Prostate gland (tissue), 2 donors: ENCODE results near the gene TMEM79. TPM values are rescaled to one million over a fixed set of nuclear protein-coding genes. Genes with fewer than 3 reads are reported as not detected.
A peak's percentile ranks its signal among the peaks of the same experiment; 100 is the strongest.

ENCODE experiments used
- DNase-seq: peaks from one replicate; pipeline ENCODE4 v3.0.0-alpha.2; 2019; ENCODE audit warnings: low spot score
- H3K27ac ChIP-seq, 2 donors: fragments of 200-600 bp; sonication (generic); 2 replicates each; pipeline ENCODE4 v1.5.1; 2017 to 2019
- H3K27me3 ChIP-seq: fragments of 200-600 bp; sonication (generic); replicated peaks from 2 replicates; pipeline ENCODE4 v1.5.1; 2019; ENCODE audit not compliant: insufficient read depth
- H3K36me3 ChIP-seq, 2 donors: fragments of 200-600 bp; sonication (generic); 1 replicate in 1 of 2; 2 replicates in 1 of 2; pipeline versions ENCODE4 v1.5.1 to v1.8.1; 2017 to 2019
- H3K4me1 ChIP-seq: fragments of 200-600 bp; sonication (generic); replicated peaks from 2 replicates; pipeline ENCODE4 v1.5.1; 2019
- H3K4me3 ChIP-seq, 2 donors: fragments of 200-600 bp; sonication (generic); 2 replicates each; pipeline ENCODE4 v1.5.1; 2017 to 2019
- H3K9me3 ChIP-seq: fragments of 200-600 bp; sonication (generic); 2 replicates; pipeline ENCODE4 v1.5.1; 2017
- POLR2A ChIP-seq: fragments of 450-650 bp; IDR thresholded peaks from one replicate; pipeline ENCODE4 v1.6.1; 2016; ENCODE audit warnings: antibody characterized with exemption, mild to moderate bottlenecking
- POLR2AphosphoS5 ChIP-seq: sonication (generic); formaldehyde crosslinking; IDR thresholded peaks from one replicate; pipeline ENCODE4 v1.6.1; 2017; ENCODE audit warnings: antibody characterized with exemption
- WGBS: methylation state at CpG from one replicate; pipeline ENCODE4 v1.1.5; 2018; 5-methylcytosine and 5-hydroxymethylcytosine counted together
- intact Hi-C: fragments of 100-400 bp; cut with DNase I; formaldehyde crosslinking; loops from one replicate; pipeline ENCODE4 v1.14.2; 2022
- total RNA-seq, 2 donors: library from RNA; depleted of rRNA; stranded (reverse); fragments of >200 nt; gene quantifications; one replicate each; pipeline ENCODE4 v1.1.0, GENCODE V29; 2016
- TF ChIP-seq, protein P1 (sequence below), 4 experiments: fragments of 200-600 bp in 2 of 4; fragments of 450-650 bp in 2 of 4; sonication (generic) in 2 of 4; IDR thresholded peaks; 1 replicate in 3 of 4; 2 replicates in 1 of 4; pipeline ENCODE4 v1.5.1; 2016 to 2019; ENCODE audit warnings: antibody characterized with exemption in 4 of 4, mild to moderate bottlenecking in 2 of 4, moderate library complexity in 2 of 4

TMEM79 gene
- total RNA-seq, 2 donors from 2014 or later = 20.7 to 34.3 TPM

DNA sequence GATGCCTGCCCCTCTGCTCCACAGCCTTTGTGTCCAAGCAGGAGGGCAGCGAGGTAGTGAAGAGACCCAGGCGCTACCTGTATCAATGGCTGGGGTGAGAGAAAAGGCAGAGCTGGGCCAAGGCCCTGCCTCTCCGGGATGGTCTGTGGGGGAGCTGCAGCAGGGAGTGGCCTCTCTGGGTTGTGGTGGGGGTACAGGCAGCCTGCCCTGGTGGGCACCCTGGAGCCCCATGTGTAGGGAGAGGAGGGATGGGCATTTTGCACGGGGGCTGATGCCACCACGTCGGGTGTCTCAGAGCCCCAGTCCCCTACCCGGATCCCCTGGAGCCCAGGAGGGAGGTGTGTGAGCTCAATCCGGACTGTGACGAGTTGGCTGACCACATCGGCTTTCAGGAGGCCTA is 41.4 kb upstream of the TMEM79 start:
- WGBS = 62% methylated on average over 10 of the region's 10 CpGs
- Histone ChIP-seq H3K9me3 (no peaks in the 10 kb centered on the region), H3K27me3 (no peaks in the 10 kb centered on the region)

DNA sequence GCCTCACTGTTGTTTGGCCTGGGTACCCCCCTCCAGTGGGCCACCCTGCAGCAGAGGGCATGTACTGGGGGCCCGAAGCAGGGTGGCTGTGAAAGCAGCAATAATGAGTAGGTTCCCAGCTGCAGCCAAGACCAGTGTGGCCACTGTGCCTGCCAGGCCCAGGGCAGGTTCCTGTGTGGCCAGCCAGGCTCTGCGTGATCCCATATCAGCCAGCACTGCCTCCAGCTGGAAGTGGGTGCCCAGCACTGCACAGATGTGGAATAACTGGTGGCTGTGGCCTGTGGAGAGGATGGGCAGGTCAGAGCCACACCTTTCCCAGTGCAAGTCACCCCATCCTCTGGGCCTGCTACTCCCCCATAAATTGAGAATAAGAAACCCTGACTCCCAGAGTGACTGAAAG is 40.0 kb upstream of the TMEM79 start:
- TF ChIP-seq POLR2AphosphoS5 (no peak), POLR2A (no peak)
- TF ChIP-seq, protein P1, sequence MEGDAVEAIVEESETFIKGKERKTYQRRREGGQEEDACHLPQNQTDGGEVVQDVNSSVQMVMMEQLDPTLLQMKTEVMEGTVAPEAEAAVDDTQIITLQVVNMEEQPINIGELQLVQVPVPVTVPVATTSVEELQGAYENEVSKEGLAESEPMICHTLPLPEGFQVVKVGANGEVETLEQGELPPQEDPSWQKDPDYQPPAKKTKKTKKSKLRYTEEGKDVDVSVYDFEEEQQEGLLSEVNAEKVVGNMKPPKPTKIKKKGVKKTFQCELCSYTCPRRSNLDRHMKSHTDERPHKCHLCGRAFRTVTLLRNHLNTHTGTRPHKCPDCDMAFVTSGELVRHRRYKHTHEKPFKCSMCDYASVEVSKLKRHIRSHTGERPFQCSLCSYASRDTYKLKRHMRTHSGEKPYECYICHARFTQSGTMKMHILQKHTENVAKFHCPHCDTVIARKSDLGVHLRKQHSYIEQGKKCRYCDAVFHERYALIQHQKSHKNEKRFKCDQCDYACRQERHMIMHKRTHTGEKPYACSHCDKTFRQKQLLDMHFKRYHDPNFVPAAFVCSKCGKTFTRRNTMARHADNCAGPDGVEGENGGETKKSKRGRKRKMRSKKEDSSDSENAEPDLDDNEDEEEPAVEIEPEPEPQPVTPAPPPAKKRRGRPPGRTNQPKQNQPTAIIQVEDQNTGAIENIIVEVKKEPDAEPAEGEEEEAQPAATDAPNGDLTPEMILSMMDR (IDR thresholded peaks at IDR 0.05) = no peak
- DNase-seq = no peak
- no peak overlapping the region for H3K27ac ChIP-seq
- WGBS = 91% methylated on average over 2 of the region's 2 CpGs
- H3K27me3 ChIP-seq = no peaks in the 10 kb centered on the region
- H3K4me1 ChIP-seq = no peaks in the 10 kb centered on the region
- H3K4me3 ChIP-seq = no peak overlapping the region
- H3K36me3 ChIP-seq = no peaks in the 10 kb centered on the region
- intact Hi-C loops = no loop called here
- H3K9me3 ChIP-seq = no peaks in the 10 kb centered on the region

More for the DNA sequence above, 41.4 kb upstream of the TMEM79 start:
- H3K36me3 ChIP-seq = peaks cover 0 to 4% of the 10 kb centered on the region in 2 donors
- no peak for DNase-seq
- TF ChIP-seq, protein P1 (IDR thresholded peaks at IDR 0.05) = no peak
- TF ChIP-seq POLR2A (no peak), POLR2AphosphoS5 (no peak)
- no peak overlapping the region for H3K27ac ChIP-seq
- H3K4me1 ChIP-seq = no peaks in the 10 kb centered on the region
- intact Hi-C loops = no loop called here
- H3K4me3 ChIP-seq = no peak overlapping the region

DNA sequence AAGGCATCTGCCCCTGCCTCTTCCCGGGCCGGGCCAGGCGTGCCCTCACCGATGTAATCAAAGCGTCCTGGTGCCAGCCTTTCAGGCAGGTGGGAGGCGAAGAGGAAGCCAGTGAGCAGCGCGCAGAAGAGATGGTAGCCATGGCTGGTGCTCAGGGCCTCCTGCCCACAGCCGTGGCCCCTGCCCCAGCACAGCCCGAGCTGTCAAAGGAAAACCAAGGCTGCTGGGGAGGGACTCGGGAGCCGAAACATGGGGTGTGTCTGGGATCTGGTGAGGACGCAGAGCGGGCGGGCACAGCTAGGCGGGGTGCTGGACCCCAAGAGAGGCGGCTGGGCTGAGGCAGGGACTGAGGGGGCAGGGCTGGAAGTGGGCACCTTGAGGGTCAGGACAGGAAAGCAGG is 39.4 kb upstream of the TMEM79 start:
- H3K9me3 ChIP-seq = no peaks in the 10 kb centered on the region
- no peak overlapping the region for H3K4me3 ChIP-seq
- no peak overlapping the region for H3K27ac ChIP-seq
- no peak for DNase-seq
- WGBS = 84% methylated on average over 17 of the region's 17 CpGs
- no peaks in the 10 kb centered on the region for H3K36me3 ChIP-seq
- no peaks in the 10 kb centered on the region for H3K27me3 ChIP-seq
- intact Hi-C loops = no loop called here
- no peaks in the 10 kb centered on the region for H3K4me1 ChIP-seq
- no peak for TF ChIP-seq POLR2AphosphoS5
- TF ChIP-seq, protein P1 (IDR thresholded peaks at IDR 0.05) = no peak
- TF ChIP-seq POLR2A = no peak

DNA sequence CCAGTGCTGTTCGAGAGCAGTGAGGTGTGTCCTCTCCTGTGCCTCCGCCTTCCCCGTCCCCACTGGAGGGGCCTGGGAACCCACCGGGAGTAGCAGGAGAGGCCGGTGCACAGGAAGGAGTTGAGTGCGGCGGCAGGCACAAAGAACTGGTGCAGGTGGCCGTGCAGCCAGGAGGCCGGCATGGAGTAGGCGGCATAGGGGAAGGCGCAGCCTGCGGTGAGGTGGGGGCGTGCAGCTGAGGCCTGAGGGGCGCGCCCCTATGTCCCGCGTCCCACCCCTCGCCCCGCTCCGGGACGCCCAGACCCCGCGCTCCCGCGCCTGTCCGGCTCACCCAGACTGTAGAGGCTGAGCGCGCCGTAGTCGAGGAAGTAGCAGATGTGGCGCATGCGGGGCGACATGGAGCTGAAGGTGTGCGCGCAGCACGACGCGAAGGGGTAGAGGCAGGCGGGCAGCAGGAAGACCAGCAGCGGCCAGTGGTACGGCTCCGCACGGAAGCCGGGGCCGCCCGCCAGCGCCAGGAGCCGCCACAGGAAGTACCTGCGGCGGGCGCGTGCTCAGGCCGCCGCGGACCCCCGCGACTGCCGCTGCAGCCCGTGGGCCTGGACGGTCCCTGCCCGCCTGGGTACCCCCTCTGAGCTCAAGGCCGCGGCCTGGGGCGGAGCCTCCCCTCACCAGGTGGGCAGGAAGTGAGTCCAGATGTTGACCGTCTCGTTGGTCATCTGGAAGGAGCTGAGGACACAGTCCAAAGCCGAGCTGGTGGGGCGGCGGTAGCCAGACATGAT is 38.5 kb upstream of the TMEM79 start:
- Histone ChIP-seq H3K36me3 (peaks cover 4 to 5% of the 10 kb centered on the region in 2 donors), H3K27ac (no peak overlapping the region), H3K4me3 (peak overlapping the region; percentile 5 to 18), H3K27me3 (no peaks in the 10 kb centered on the region), H3K9me3 (no peaks in the 10 kb centered on the region), H3K4me1 (no peaks in the 10 kb centered on the region)
- intact Hi-C loops = no loop called here
- TF ChIP-seq, protein P1 (IDR thresholded peaks at IDR 0.05) = no peak
- no peak for TF ChIP-seq POLR2AphosphoS5
- TF ChIP-seq POLR2A = no peak
- DNase-seq = no peak
- WGBS = 10% methylated on average over 53 of the region's 69 CpGs

DNA sequence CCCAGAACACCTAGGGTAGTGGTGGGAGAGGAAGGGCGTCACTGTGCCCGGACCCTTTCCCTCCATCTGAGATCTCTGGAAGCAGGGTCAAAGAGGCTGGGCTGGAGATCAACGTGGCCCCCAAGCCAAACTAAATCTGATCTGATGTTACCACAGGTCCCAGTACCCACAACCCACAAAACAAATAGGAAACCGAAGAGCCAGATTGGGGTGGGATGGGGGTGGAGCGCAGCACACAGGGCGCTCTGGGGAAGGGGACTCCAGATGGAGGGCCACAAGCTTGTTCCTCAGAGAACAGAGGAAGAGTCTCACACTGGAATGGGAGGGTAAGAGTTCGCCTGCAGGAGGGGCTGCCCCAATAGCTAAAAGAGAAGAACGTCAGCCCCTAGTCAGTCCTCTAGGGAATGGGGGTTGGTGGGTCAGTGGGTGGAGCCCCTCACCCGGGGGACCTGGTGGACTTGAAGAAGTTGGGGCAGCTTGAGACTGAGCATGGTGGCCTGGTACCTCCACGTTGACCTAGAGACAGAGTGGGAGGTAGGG is 37.8 kb upstream of the TMEM79 start:
- Histone ChIP-seq H3K36me3 (peaks cover 9 to 12% of the 10 kb centered on the region in 2 donors), H3K4me3 (no peak overlapping the region), H3K27me3 (no peaks in the 10 kb centered on the region), H3K4me1 (no peaks in the 10 kb centered on the region), H3K27ac (no peak overlapping the region), H3K9me3 (no peaks in the 10 kb centered on the region)
- TF ChIP-seq, protein P1 (IDR thresholded peaks at IDR 0.05) = no peak
- TF ChIP-seq POLR2A (no peak), POLR2AphosphoS5 (no peak)
- no peak for DNase-seq
- intact Hi-C loops = no loop called here
- WGBS = 76% methylated on average over 10 of the region's 10 CpGs
